Ishikawa (cell line): ENCODE measurements around the gene SEC14L2.
A peak's percentile ranks its signal among the peaks of the same experiment; 100 is the strongest.

ENCODE experiments used
- CEBPB ChIP-seq: IDR thresholded peaks from 2 replicates; pipeline ENCODE4 v1.6.1; 2012
- CREB1 ChIP-seq: IDR thresholded peaks from 2 replicates; pipeline ENCODE4 v1.6.1; 2012; ENCODE audit warnings: low read depth
- EGR1 ChIP-seq: IDR thresholded peaks from 2 replicates; pipeline ENCODE4 v1.6.1; 2012
- EP300 ChIP-seq: IDR thresholded peaks from 2 replicates; pipeline ENCODE4 v1.6.1; 2012; ENCODE audit warnings: borderline replicate concordance
- FOXM1 ChIP-seq: IDR thresholded peaks from 2 replicates; pipeline ENCODE4 v1.6.1; 2012; ENCODE audit warnings: low read depth, borderline replicate concordance
- NFIC ChIP-seq: IDR thresholded peaks from 2 replicates; pipeline ENCODE4 v1.6.1; 2012
- RAD21 ChIP-seq: IDR thresholded peaks from 2 replicates; pipeline ENCODE4 v1.6.1; 2012; ENCODE audit warnings: low read depth
- REST ChIP-seq: IDR thresholded peaks from 2 replicates; pipeline ENCODE4 v1.6.1; 2012; ENCODE audit warnings: low read depth, mild to moderate bottlenecking
- TAF1 ChIP-seq: IDR thresholded peaks from 2 replicates; pipeline ENCODE4 v1.6.1; 2012; ENCODE audit warnings: low read depth, mild to moderate bottlenecking
- TCF12 ChIP-seq: IDR thresholded peaks from 2 replicates; pipeline ENCODE4 v1.6.1; 2012; ENCODE audit warnings: low read depth
- TEAD4 ChIP-seq: IDR thresholded peaks from 2 replicates; pipeline ENCODE4 v1.6.1; 2012
- YY1 ChIP-seq: IDR thresholded peaks from 2 replicates; pipeline ENCODE4 v1.6.1; 2012; ENCODE audit warnings: low read depth
- TF ChIP-seq, protein P1 (sequence below): IDR thresholded peaks from 2 replicates; pipeline ENCODE4 v1.6.1; 2012

GRCh38 chr22:30444632-30445437, 48.0 kb downstream of the SEC14L2 start:
- TF ChIP-seq YY1 (peak; percentile 72), CEBPB (no peak), TEAD4 (no peak), RAD21 (peak; percentile 87), TCF12 (no peak), REST (no peak), CREB1 (no peak), EP300 (no peak), FOXM1 (no peak), TAF1 (no peak), EGR1 (peak; percentile 35; the same call in 1 of the 2 replicates), NFIC (no peak)
- TF ChIP-seq, protein P1, sequence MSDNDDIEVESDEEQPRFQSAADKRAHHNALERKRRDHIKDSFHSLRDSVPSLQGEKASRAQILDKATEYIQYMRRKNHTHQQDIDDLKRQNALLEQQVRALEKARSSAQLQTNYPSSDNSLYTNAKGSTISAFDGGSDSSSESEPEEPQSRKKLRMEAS = no peak
